Measurements from ENCODE around the gene METRNL.

Gene METRNL

GRCh38 chr17:83125515-83126274, 46.3 kb downstream of the METRNL start:
- Histone ChIP-seq H2AFZ (ENCODE audit: low read depth, low read length, severe bottlenecking) (no peak overlapping the region), H3K9me3 (ENCODE audit: insufficient read depth, low read length) (no peaks in the 10 kb centered on the region), H3K27me3 (ENCODE audit: low read length) (no peaks in the 10 kb centered on the region), H3K9me2 (replicated peaks; ENCODE audit: insufficient read depth, low read length) (no peaks in the 10 kb centered on the region), H3K9ac (ENCODE audit: low read length) (no peak overlapping the region), H3K36me3 (ENCODE audit: low read length) (no peaks in the 10 kb centered on the region), H3K4me2 (ENCODE audit: low read depth, low read length, poor library complexity, severe bottlenecking) (no peak overlapping the region), H4K20me1 (ENCODE audit: low read depth, low read length) (no peaks in the 10 kb centered on the region), H3K27ac (ENCODE audit: low read depth, low read length) (no peak overlapping the region), H3K79me2 (ENCODE audit: insufficient read depth, low read length) (no peaks in the 10 kb centered on the region), H3K4me3 (ENCODE audit: insufficient read depth, low read length, poor library complexity, severe bottlenecking) (no peak overlapping the region), H3F3A (ENCODE audit: insufficient read depth) (no peaks in the 10 kb centered on the region)
- TF ChIP-seq EZH2phosphoT487 (conservative IDR thresholded peaks at IDR 0.05; ENCODE audit: low read length): no peak
- no peak for TF ChIP-seq CTCF (IDR thresholded peaks at IDR 0.05; ENCODE audit: insufficient read depth, low read length, poor library complexity, severe bottlenecking)

- Histone ChIP-seq H3K4me3 (ENCODE audit: insufficient read depth, low read length, poor library complexity, severe bottlenecking) (no peak overlapping the region), H2AFZ (ENCODE audit: low read depth, low read length, severe bottlenecking) (no peak overlapping the region), H3K4me2 (ENCODE audit: low read depth, low read length, poor library complexity, severe bottlenecking) (no peak overlapping the region), H3F3A (ENCODE audit: insufficient read depth) (no peaks in the 10 kb centered on the region), H3K9me2 (replicated peaks; ENCODE audit: insufficient read depth, low read length) (no peaks in the 10 kb centered on the region), H3K27me3 (ENCODE audit: low read length) (no peaks in the 10 kb centered on the region), H3K79me2 (ENCODE audit: insufficient read depth, low read length) (no peaks in the 10 kb centered on the region), H3K9ac (ENCODE audit: low read length) (no peak overlapping the region), H3K36me3 (ENCODE audit: low read length) (no peaks in the 10 kb centered on the region), H3K9me3 (ENCODE audit: insufficient read depth, low read length) (no peaks in the 10 kb centered on the region), H3K27ac (ENCODE audit: low read depth, low read length) (no peak overlapping the region), H4K20me1 (ENCODE audit: low read depth, low read length) (no peaks in the 10 kb centered on the region)
- TF ChIP-seq EZH2phosphoT487 (conservative IDR thresholded peaks at IDR 0.05; ENCODE audit: low read length) (no peak), CTCF (IDR thresholded peaks at IDR 0.05; ENCODE audit: insufficient read depth, low read length, poor library complexity, severe bottlenecking) (no peak)
These were observed 46.9 kb downstream of the METRNL start for GRCh38 chr17:83126275-83126811.

- H3K27me3 ChIP-seq (ENCODE audit: low read length): no peaks in the 10 kb centered on the region
- no peak overlapping the region for H3K9ac ChIP-seq (ENCODE audit: low read length)
These were observed 48.2 kb downstream of the METRNL start for GRCh38 chr17:83127431-83128160.

More at GRCh38 chr17:83127431-83128160, 48.2 kb downstream of the METRNL start:
- TF ChIP-seq CTCF (IDR thresholded peaks at IDR 0.05; ENCODE audit: insufficient read depth, low read length, poor library complexity, severe bottlenecking) (no peak), EZH2phosphoT487 (conservative IDR thresholded peaks at IDR 0.05; ENCODE audit: low read length) (no peak)
- no peak overlapping the region for H2AFZ ChIP-seq (ENCODE audit: low read depth, low read length, severe bottlenecking)
- H3F3A ChIP-seq (ENCODE audit: insufficient read depth): no peaks in the 10 kb centered on the region
- no peak overlapping the region for H3K27ac ChIP-seq (ENCODE audit: low read depth, low read length)
- no peaks in the 10 kb centered on the region for H3K9me2 ChIP-seq (replicated peaks; ENCODE audit: insufficient read depth, low read length)
- H3K4me3 ChIP-seq (ENCODE audit: insufficient read depth, low read length, poor library complexity, severe bottlenecking): no peak overlapping the region
- H3K79me2 ChIP-seq (ENCODE audit: insufficient read depth, low read length): no peaks in the 10 kb centered on the region
- no peaks in the 10 kb centered on the region for H3K36me3 ChIP-seq (ENCODE audit: low read length)
- H4K20me1 ChIP-seq (ENCODE audit: low read depth, low read length): no peaks in the 10 kb centered on the region
- no peaks in the 10 kb centered on the region for H3K9me3 ChIP-seq (ENCODE audit: insufficient read depth, low read length)
- H3K4me2 ChIP-seq (ENCODE audit: low read depth, low read length, poor library complexity, severe bottlenecking): no peak overlapping the region

Data from SU-DHL-6 (cell line).